HepG2 (cell line): Measurements from ENCODE around the gene UBL3. TPM values are rescaled to one million over a fixed set of nuclear protein-coding genes. Genes with fewer than 3 reads are reported as not detected.

Experiments used
- ATAC-seq: fragments of 200-7000 bp; cut with Tn5 transposase; 3 replicates; pipeline ENCODE4 v1.9.1; 2020; ENCODE audit warnings: mild to moderate bottlenecking, moderate library complexity
- BruUV-seq: library from RNA; stranded (reverse); fragments of 400-500 nt; replicated peaks from 2 replicates; lab custom pipeline; 2021; lab: Mats Ljungman, UMichigan
- CTCF ChIA-PET: fragments of 300-600 bp; formaldehyde crosslinking; extraction: SDS; loops from one replicate; lab custom pipeline; 2021; ENCODE audit warnings: low total read pairs, inconsistent platforms, low intra/inter-chr PET ratio; lab: Yijun Ruan, JAX
- POLR2A ChIA-PET: fragments of 350-600 bp; sonication (Branson Sonifier 250); formaldehyde crosslinking; loops from one replicate; lab custom pipeline; 2020; ENCODE audit warnings: antibody characterized with exemption, inconsistent platforms; lab: Yijun Ruan, JAX
- DNase-seq: peaks from one replicate; pipeline ENCODE4 v3.0.0-alpha.2; 2015; ENCODE audit warnings: low spot score
- FAIRE-seq: peaks from 3 replicates; lab custom pipeline; 2011; peaks lifted over from hg19 to GRCh38; lab: Jason Lieb, UNC
- H2AFZ ChIP-seq: one replicate; pipeline ENCODE4 v1.6.1; 2011; ENCODE audit warnings: low read length, inconsistent platforms
- H3K27ac ChIP-seq: fragments of 300-600 bp; 3 replicates; pipeline ENCODE4 v1.8.0; 2011; ENCODE audit warnings: mixed run types, mild to moderate bottlenecking, mixed read lengths, low read length, inconsistent platforms; ENCODE audit not compliant: insufficient read depth; ENCODE audit errors: extremely low read length
- H3K27me3 ChIP-seq, 2 experiments: fragments of 200-600 bp in 1 of 2; 2 replicates in 1 of 2; 3 replicates in 1 of 2; pipeline versions ENCODE4 v1.6.0 to v1.8.0; 2011; ENCODE audit warnings: low read length in 2 of 2, mild to moderate bottlenecking in 2 of 2, moderate library complexity in 2 of 2, inconsistent platforms in 1 of 2; ENCODE audit not compliant: insufficient read depth in 2 of 2, control insufficient read depth in 1 of 2
- H3K36me3 ChIP-seq, 2 experiments: fragments of 200-600 bp in 1 of 2; replicated peaks in 1 of 2; 2 replicates in 1 of 2; 3 replicates in 1 of 2; pipeline versions ENCODE4 v1.5.1 to v1.8.0; 2011; ENCODE audit warnings: low read length in 2 of 2, inconsistent platforms in 1 of 2; ENCODE audit not compliant: insufficient read depth in 2 of 2, control insufficient read depth in 1 of 2
- H3K4me1 ChIP-seq: 2 replicates; pipeline ENCODE4 v1.5.1; 2012; ENCODE audit warnings: low read length, inconsistent platforms; ENCODE audit not compliant: insufficient read depth
- H3K4me2 ChIP-seq: 2 replicates; pipeline ENCODE4 v1.6.0; 2011; ENCODE audit warnings: low read depth, low read length, inconsistent platforms
- H3K4me3 ChIP-seq, 3 experiments: fragments of 200-600 bp in 1 of 3; sonication (generic), shearing (Covaris generic) in 1 of 3; replicated peaks in 1 of 3; 2 replicates each; pipeline ENCODE4 v1.5.1; 2011 to 2016; ENCODE audit warnings: low read length in 3 of 3, inconsistent platforms in 2 of 3, low read depth in 2 of 3, mild to moderate bottlenecking in 2 of 3, control low read depth in 1 of 3, mixed read lengths in 1 of 3; ENCODE audit not compliant: insufficient read depth in 1 of 3
- H3K79me2 ChIP-seq: one replicate; pipeline ENCODE4 v1.6.1; 2011; ENCODE audit warnings: low read length, inconsistent platforms; ENCODE audit not compliant: insufficient read depth
- H3K9ac ChIP-seq: 2 replicates; pipeline ENCODE4 v1.6.0; 2011; ENCODE audit warnings: mild to moderate bottlenecking, low read depth, low read length, inconsistent platforms; ENCODE audit not compliant: insufficient read depth
- H3K9me3 ChIP-seq: 2 replicates; pipeline ENCODE4 v1.5.1; 2012; ENCODE audit warnings: mild to moderate bottlenecking, low read length
- H4K20me1 ChIP-seq: 2 replicates; pipeline ENCODE4 v1.6.0; 2011; ENCODE audit warnings: inconsistent platforms, mild to moderate bottlenecking, low read length, moderate library complexity; ENCODE audit not compliant: insufficient read depth
- FIP1L1 ChIP-seq: fragments of 200-400 bp; formaldehyde crosslinking; IDR thresholded peaks from 2 replicates; pipeline ENCODE4 v1.6.1; 2018; ENCODE audit warnings: low read depth, mild to moderate bottlenecking, low read length, moderate library complexity, borderline replicate concordance; ENCODE audit not compliant: insufficient read depth
- FOXC1 ChIP-seq: sonication (generic); formaldehyde crosslinking; IDR thresholded peaks from 2 replicates; pipeline ENCODE4 v1.8.0; 2022; ENCODE audit warnings: mild to moderate bottlenecking, missing genetic modification reagents, borderline replicate concordance
- HIC2 ChIP-seq: sonication (generic); formaldehyde crosslinking; IDR thresholded peaks from 2 replicates; pipeline ENCODE4 v1.9.0; 2022; ENCODE audit warnings: low read depth, missing genetic modification reagents
- HNRNPK ChIP-seq: fragments of 200-400 bp; formaldehyde crosslinking; IDR thresholded peaks from 2 replicates; pipeline ENCODE4 v1.6.1; 2018; ENCODE audit warnings: low read length, low read depth, moderate library complexity, mild to moderate bottlenecking; ENCODE audit not compliant: poor library complexity, severe bottlenecking
- MLLT10 ChIP-seq: sonication (generic); formaldehyde crosslinking; IDR thresholded peaks from 2 replicates; pipeline ENCODE4 v1.4.0; 2020; ENCODE audit warnings: missing genetic modification reagents
- MTA3 ChIP-seq: sonication (generic); formaldehyde crosslinking; IDR thresholded peaks from 2 replicates; pipeline ENCODE4 v1.4.0; 2020; ENCODE audit warnings: missing genetic modification reagents
- NFYB ChIP-seq: sonication (generic); formaldehyde crosslinking; IDR thresholded peaks from 2 replicates; pipeline ENCODE4 v1.4.0; 2020; ENCODE audit warnings: missing genetic modification reagents
- PHF8 ChIP-seq: sonication (generic); formaldehyde crosslinking; IDR thresholded peaks from 2 replicates; pipeline ENCODE4 v1.5.0; 2020; ENCODE audit warnings: missing genetic modification reagents
- REL ChIP-seq: sonication (generic); formaldehyde crosslinking; conservative IDR thresholded peaks from 2 replicates; pipeline ENCODE4 v1.8.0; 2022; ENCODE audit warnings: mild to moderate bottlenecking, missing genetic modification reagents, moderate library complexity
- REPIN1 ChIP-seq: sonication (generic); formaldehyde crosslinking; IDR thresholded peaks from 2 replicates; pipeline ENCODE4 v1.8.0; 2022; ENCODE audit warnings: missing genetic modification reagents, low read depth, mild to moderate bottlenecking, borderline replicate concordance
- TCF7L2 ChIP-seq: IDR thresholded peaks from 2 replicates; pipeline ENCODE4 v1.6.1; 2011; ENCODE audit warnings: mild to moderate bottlenecking, low read depth, low read length, moderate library complexity
- THAP7 ChIP-seq: sonication (generic); formaldehyde crosslinking; IDR thresholded peaks from 2 replicates; pipeline ENCODE4 v1.8.1; 2023; ENCODE audit warnings: mild to moderate bottlenecking, missing genetic modification reagents
- TRAFD1 ChIP-seq: sonication (generic); formaldehyde crosslinking; IDR thresholded peaks from 2 replicates; pipeline ENCODE4 v1.5.1; 2020; ENCODE audit warnings: missing genetic modification reagents, mild to moderate bottlenecking, borderline replicate concordance
- ZFP90 ChIP-seq: sonication (generic); formaldehyde crosslinking; IDR thresholded peaks from 2 replicates; pipeline ENCODE4 v1.8.0; 2022; ENCODE audit warnings: missing genetic modification reagents, mild to moderate bottlenecking, inconsistent platforms, borderline replicate concordance
- ZNF296 ChIP-seq: sonication (generic); formaldehyde crosslinking; conservative IDR thresholded peaks from 2 replicates; pipeline ENCODE4 v1.5.0; 2020; ENCODE audit warnings: mild to moderate bottlenecking, missing genetic modification reagents
- ZNF883 ChIP-seq: sonication (generic); formaldehyde crosslinking; IDR thresholded peaks from 2 replicates; pipeline ENCODE4 v1.5.1; 2020; ENCODE audit warnings: mild to moderate bottlenecking, missing genetic modification reagents; ENCODE audit errors: not compliant biosample characterization
- WGBS: methylation state at CpG from one replicate; pipeline ENCODE4 v1.1.6; 2017; ENCODE audit warnings: low lambda C conversion rate; 5-methylcytosine and 5-hydroxymethylcytosine counted together
- in situ Hi-C: cut with HindIII; loops from 2 replicates; pipeline ENCODE4 v1.10.0; 2017; ENCODE audit warnings: low pct_unique_long_range_greater_than_20kb; ENCODE audit not compliant: extremely low pct_ligation_motif_present
- intact Hi-C: fragments of 100-400 bp; cut with micrococcal nuclease; formaldehyde crosslinking; loops from one replicate; pipeline ENCODE4 v1.10.0; 2022; ENCODE audit not compliant: unreplicated experiment
- polyA plus RNA-seq, 8 experiments: library from polyadenylated mRNA; depleted of rRNA in 3 of 8; stranded (reverse) in 7 of 8; unstranded in 1 of 8; fragments of >200 nt; fragmentation: Illumina TruSeq in 4 of 8; extraction: Trizol in 4 of 8; gene quantifications; 2 replicates each; pipeline versions ENCODE4 v1.2.1 to v1.2.3, GENCODE V29; 2011 to 2016; ENCODE audit warnings: low read depth in 4 of 8, missing spikeins in 1 of 8, mixed read lengths in 1 of 8; ENCODE audit not compliant: insufficient read depth in 1 of 8
- total RNA-seq, 5 experiments: library from RNA; depleted of rRNA; stranded (reverse); fragments of >200 nt; fragmentation: Illumina TruSeq; extraction: Trizol; gene quantifications; 2 replicates each; pipeline ENCODE4 v1.2.3, GENCODE V29; 2016; ENCODE audit warnings: low read depth in 1 of 5
- TF ChIP-seq, protein P1 (sequence below): IDR thresholded peaks from 2 replicates; pipeline ENCODE4 v1.6.1; 2016; ENCODE audit warnings: low read depth, control low read depth

Gene UBL3
- total and polyA plus RNA-seq, 2 of the 13 experiments (the other 11 are each of a cell fraction or from before 2014, with no cell fraction given): 7.4 to 9.6 TPM

DNA sequence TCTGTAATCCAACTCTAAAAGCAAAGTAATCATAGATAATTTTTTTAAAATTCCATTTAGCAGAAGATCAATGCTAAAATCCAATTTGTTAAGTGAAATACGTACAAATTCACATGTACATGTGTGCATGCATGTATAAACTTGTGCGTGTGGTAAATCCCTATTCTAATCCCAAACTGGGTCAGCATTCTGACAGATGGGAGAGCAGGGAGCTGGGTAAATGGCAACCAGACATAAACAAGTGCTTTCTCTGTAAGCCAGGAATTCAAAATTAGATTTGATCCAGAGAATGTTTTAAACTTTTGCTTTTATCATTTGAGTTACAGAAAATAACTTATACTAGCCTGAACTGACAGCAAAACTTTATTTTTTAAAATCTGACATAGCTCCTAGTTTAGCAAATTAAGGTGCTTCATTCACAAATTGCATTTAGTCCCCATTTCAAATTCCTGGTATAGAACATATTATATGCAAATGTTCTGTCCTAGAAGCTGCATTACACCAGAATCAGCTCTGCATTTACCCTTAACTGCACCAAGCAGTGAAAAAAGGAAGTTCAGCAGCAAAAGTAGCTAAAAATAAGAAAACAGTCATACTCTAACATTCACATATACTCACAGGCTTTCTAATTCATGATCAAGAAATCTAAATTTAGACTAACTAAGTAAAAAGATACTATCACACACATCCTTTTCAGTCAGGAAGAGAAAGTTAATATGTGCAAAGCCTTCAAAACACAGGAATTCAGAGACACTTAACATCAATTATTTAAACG, 32.6 kb downstream of the UBL3 start (continued):
- TF ChIP-seq TCF7L2 (no peak), NFYB (CRISPR knock-in tag) (no peak), MTA3 (CRISPR knock-in tag) (no peak), THAP7 (no peak), FOXC1 (CRISPR knock-in tag) (no peak), MLLT10 (no peak), PHF8 (CRISPR knock-in tag) (no peak), REPIN1 (CRISPR knock-in tag) (no peak)
- TF ChIP-seq, protein P1, sequence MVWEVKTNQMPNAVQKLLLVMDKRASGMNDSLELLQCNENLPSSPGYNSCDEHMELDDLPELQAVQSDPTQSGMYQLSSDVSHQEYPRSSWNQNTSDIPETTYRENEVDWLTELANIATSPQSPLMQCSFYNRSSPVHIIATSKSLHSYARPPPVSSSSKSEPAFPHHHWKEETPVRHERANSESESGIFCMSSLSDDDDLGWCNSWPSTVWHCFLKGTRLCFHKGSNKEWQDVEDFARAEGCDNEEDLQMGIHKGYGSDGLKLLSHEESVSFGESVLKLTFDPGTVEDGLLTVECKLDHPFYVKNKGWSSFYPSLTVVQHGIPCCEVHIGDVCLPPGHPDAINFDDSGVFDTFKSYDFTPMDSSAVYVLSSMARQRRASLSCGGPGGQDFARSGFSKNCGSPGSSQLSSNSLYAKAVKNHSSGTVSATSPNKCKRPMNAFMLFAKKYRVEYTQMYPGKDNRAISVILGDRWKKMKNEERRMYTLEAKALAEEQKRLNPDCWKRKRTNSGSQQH (CRISPR knock-in tag): no peak

GRCh38 chr13:29816715-29817114, 33.7 kb downstream of the UBL3 start:
- ChIA-PET POLR2A (no interaction called here), CTCF (no interaction called here)
- Histone ChIP-seq H3K27ac (no peak overlapping the region), H3K4me3 (no peak overlapping the region), H3K36me3 (no peaks in the 10 kb centered on the region), H3K79me2 (peaks cover 9% of the 10 kb centered on the region), H3K4me2 (no peak overlapping the region), H3K9me3 (no peaks in the 10 kb centered on the region), H3K9ac (no peak overlapping the region), H3K27me3 (no peaks in the 10 kb centered on the region), H3K4me1 (peaks cover 7% of the 10 kb centered on the region; the same call in 1 of the 2 replicates), H2AFZ (no peak overlapping the region), H4K20me1 (no peaks in the 10 kb centered on the region)
- in situ Hi-C loops: no loop called here
- DNase-seq (no peak), ATAC-seq (no peak), FAIRE-seq (no peak)
- intact Hi-C loops: no loop called here
- 97% methylated on average over 2 of the region's 2 CpGs for WGBS
- no TSS peak for BruUV-seq
- TF ChIP-seq HIC2 (CRISPR knock-in tag) (no peak), ZFP90 (CRISPR knock-in tag) (no peak), ZNF883 (CRISPR knock-in tag) (no peak), FIP1L1 (no peak), TRAFD1 (no peak), ZNF296 (no peak), REL (CRISPR knock-in tag) (no peak), HNRNPK (no peak)
